HG03103 (cell line): Measurements from ENCODE around the gene SYNJ2.

ENCODE experiments used
- ATAC-seq: cut with Tn5 transposase; IDR thresholded peaks from one replicate; pipeline ENCODE4 v1.9.1; 2021; ENCODE audit warnings: low read depth; ENCODE audit not compliant: unreplicated experiment

SYNJ2 gene

DNA sequence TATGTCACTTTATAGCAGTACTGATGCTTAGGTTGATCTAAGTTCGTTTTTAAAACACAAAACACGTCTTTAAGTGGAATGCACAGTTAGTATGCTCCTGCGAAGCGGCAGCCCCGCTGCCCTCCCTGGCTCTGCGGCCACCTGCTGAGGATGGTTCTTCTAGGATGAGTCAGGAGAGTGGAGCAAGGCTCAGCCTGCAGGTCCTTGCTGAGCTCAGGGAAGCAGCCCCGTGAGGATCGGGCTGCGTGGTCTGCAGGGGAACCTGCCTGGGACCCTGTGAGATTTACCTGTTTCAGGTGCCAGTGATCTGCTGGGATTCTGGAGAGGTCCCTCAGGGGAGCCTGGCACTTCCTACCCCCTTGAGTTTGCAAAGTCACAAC, 57.5 kb downstream of the SYNJ2 start:
- no peak for ATAC-seq

DNA sequence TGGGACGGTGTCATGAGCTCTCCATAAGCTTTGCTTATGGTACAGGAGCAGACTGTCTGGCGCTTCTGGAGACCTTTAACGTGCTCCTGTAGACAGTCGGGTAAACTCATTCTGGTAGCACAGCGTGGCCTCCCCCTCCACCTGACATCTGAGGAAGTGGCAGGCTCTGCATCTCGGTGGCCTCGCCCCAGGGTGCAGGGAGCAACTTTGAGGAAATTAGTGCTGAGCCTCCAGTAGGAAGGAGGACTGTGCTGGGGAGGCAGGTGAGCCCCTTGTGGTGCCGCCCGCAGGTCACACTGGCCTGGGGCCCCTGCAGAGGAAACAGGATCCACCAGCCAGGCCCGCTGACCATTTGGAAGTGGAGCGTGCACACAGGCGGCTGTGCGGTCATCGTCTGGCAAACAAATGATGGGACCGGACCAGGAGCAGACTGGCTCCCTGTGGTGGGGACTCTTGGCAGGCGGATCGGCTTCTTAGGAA, 57.9 kb downstream of the SYNJ2 start:
- ATAC-seq: no peak

DNA sequence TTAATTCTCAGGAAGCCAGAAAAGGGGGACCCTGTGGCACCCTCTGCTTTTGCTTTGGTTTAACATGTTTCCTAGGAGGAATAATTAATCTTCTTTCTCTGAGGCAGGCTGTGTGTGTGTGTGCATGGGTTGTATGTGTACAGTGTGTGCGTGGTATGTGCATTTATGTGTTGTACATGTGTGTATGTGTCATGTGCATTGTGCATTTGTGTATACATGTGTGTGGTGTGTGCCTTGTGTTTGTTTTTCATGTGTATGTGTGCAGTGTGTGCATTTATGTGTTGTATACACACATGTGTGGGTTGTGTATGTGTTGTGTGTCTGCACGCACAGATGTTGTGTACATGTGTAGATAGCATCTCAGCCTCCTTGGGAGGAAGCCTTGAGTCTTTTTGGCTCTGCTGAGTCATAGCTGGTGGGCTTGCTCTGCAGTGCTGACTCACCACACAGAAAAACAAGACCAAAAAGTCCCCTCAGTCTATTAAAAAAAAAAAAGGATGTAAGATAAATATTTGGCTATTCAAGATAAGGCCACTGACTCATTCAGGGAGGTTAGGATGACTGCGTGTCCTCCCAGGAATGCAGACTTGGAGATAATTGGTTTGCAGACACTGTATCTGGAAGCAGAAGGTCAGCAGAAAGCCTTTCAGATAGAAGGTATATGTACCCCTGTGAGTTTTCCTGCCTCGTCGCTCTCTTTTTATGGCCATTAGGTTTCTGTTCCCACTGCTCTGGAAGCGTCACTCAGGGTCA, 58.6 kb downstream of the SYNJ2 start:
- no peak for ATAC-seq

DNA sequence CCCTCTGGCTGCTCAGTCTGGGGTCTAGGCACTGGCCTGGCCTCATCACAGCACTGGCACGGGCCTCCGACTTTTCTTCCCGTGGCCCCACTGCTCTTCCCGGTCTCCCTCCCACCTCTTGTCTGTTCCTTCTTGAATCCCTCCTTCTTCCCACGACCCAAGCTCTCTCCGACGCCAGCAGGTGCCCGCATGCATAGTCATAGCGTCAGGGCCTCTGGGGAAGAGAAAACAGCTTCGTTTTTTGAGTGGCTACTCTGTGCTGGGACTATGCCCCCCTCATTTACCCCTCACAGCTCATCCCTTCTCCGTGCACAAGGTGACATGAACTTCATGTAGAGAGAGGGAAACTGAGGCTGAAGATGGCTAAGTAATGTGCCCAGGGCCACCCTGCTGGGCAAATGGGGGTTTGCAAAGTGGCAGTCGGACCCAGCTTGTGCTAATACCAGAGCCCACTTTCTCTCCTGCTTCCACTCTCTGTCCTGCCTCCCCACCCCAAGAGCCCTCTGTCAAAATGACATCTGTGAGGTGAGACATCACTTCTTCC, 59.2 kb downstream of the SYNJ2 start:
- no peak for ATAC-seq

DNA sequence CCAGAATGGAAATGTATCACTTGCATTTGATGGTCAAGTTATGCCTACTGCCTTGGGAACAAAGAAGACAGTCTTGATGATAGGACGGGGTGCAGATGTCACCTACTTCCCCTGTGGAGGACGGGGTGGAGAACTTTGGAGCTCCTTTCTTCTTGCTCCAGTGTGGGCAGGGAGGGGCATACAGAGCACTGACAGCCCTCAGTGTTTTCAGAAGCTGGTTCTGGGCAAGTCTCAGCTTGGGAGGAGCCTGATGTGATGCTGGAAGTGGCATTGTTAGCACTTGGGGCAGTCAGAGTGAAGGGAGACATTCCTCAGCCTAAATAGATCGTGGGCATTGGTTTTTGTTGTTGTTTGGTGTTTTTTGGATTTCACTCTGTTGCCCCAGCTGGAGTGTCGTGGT, 59.7 kb downstream of the SYNJ2 start:
- ATAC-seq: no peak

DNA sequence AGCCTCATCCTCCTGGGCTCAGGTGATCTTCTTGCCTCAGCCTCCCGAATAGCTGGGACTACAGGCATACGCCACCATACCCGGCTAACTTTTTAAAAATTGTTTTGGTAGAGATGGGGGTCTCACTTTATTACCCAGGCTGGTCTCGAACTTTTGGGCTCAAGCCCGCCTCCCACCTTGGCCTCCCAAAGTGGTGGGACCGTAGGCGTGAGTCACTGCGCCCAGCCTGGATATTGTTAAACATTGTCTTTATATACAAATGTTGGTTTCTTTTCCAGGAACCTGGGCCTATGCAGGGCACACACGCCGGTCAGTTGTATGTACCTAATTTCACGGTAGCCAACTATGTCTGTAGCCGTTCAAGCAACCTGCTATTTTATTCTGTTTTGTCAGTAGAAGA, 60.1 kb downstream of the SYNJ2 start:
- ATAC-seq: no peak

DNA sequence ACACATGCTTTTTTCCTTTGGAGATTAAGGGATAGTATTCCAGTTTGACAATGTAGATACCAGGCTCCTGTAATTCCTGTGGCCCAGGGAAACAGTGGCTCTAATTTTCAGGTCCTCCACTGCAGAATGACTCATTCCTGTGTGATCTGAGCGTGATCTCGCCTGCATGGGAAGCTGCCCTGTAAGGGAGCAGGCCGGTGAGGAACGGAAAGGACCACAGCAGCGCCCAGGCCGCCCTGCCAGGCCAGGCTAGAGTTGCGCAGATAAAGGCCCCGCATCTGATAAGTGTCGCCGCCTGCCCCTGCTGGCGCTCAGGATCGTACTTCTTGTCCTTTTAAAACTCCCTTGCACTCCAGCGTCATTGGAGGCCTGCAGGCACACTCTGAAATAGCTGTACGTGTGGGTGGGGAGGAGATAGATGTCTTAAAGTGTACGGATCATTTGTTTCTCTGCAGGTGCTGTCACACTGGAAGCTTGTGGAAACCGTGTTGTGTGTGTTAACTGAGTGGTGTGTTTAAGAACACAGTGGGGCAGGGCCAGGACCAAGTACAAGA, 60.7 kb downstream of the SYNJ2 start:
- no peak for ATAC-seq

DNA sequence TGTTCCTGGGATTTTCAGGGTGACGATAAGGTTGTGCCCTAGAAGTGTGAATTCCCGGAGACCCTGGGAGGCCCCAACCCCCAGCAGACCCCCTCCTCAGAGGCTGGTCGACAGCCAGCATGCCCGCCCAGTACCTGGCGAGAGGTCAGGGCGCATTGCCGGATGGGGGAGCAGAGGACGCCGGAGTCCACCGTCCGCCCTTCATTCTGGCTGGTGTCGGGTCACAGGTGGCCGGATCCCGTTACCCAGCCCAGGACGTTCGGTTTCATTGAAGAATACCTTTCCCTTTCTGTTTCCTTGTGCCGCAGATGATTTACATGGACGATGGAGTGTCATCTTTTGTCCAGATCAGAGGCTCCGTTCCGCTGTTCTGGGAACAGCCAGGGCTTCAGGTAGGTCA, 61.3 kb downstream of the SYNJ2 start:
- ATAC-seq: no peak

DNA sequence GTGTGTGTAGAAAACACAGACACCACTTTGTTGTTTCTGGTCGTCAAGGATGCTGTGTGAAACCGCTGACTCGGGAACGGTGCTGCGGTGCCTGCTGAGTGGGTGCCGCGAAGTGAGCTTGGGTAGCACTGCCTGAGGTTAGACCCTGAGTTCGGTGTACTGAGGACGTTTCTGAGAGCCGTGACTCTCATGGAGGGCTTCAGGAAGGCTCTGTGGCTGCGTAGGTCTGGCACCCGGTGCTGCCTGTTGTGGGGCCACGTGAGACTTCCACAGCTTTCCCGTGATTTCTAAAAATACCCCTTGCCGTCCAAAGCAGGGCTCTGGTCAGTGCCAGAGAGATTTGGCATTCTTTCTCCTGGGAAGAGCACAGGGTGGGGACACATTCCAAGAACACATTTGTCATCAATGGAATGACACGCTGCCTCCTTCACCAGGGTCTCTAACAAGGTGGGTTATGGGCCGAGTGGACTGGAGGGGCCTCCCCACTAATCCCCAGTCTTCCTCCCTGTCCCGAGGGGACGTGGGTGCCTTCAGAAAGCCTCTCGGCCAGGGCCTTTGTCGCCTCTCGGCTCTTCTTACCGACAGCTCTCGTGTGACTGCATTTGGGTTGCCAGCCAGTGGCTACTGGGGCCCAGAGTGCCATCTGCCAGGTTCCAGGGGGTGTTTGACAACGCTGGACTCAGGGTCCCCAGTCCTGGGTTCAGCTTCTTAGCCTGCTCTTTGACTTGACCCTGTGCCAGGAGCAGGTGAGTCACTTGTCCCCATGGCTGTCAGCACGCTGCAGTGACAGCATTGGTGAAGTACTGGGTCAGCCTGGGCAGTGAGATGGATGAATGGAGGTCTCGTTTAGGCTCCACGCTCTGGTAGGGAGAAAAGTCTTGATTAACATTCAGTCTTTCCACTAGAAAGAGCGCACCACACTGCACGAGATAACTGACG, 62.2 kb downstream of the SYNJ2 start:
- no peak for ATAC-seq

DNA sequence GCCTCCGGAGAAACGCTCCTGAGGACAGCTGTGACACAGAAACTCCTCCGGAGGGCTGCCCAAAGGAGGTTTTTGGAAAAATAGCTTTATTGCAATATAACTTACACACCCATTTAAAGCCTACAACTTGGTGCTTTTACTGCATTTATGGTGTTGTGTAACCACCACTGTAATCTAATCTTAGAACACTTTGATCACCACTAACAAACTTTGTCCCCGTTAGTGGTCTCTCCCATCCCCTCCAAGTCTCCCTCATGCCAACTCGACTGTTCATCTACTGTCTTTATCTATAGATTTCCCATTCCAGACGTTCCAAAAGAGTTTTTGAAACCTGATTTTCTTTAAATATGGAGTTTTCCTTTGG, 62.8 kb downstream of the SYNJ2 start:
- no peak for ATAC-seq

DNA sequence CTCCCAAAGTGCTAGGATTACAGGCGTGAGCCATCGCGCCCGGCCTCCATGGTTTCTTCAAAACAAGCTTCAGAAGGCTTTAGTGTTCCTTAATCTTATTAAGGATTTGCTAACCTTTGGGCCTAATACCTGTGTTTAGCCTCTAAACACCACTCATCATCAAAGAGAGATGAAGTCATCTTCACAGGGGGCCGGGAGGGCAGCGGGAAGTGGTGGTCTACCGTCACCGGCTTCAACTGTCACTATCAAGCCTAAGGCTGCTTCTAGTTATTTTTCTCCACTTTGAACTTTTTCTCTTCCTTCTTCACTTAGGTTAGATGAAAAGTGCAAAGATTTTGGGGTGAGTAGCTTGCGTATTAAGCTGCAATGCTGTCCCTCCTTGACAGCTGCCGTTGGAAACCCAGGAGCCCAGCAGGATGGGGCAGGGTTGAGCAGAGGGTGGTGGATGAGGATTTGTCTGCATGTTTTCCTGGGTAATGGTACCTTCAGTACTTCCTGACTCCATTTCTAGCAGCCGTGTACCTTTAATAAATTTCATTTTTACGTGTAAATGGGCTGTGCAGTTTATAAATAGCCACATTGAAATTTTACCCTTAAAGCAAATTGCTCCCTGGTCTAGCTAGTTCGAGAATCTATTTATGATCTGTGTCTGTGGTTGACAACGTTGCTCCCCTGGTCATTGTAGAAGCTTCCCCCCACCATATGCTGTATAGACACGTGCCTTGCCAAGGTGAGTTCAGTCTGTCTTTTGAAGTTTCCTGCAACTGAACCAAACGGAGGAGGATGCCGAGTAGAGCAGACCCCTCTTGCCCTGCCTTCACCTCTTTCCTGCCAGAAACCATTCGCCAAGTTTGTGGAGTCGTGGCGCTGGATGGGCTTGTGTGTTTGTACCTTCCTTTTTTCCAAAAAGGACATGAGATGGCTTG, 64.8 kb downstream of the SYNJ2 start:
- no peak for ATAC-seq

DNA sequence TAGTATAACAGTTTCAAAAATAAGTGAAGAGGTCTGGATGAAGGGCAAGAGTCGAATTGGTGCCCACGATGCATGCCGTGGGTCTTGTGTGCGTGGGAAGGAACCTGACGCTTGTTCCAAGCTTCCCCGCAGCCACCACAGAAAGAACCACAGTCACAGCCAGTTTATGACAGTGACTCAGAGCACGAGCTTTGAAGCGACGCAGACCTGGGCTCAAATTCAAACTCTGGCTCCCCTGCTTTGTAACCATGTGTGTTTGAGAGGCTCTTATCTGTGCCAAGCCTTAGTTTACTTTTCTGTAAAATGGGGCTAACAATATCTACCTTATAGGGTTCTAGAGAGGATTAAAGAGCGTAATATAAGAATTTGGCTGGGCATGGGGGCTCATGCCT, 65.5 kb downstream of the SYNJ2 start:
- ATAC-seq: no peak

DNA sequence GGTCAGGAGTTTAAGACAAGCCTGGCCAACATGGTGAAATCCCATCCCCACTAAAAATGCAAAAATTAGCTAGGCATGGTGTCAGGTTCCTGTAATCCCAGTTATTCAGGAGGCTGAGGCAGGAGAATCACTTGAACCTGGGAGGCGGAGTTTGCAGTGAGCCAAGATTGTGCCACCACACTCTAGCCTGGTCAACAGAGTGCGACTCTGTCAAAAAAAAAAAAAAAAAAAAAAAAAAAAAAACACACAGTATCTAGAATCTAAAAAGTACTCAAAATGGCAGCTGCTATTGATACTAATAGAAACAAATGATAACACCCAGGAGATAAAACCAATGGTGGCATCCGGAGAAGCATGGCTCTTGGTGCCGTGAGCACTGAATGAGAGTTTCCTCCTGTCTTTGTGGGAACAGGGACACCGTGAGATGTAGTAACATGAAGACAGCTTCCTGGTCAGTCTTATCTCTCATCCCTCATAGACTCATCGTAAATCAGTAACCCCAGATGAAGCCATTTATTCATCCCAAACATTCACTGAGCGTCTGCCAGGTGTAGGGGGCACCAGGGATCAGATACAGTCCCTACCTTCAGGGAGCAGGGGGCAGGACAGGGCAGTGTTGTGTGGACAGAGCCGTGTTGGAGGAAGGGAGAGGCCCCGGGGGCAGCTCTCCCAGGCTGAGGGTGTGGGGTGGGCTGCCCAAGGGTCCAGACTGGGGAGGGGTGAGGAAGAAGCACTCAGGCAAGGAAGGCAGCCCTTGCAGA, 66.1 kb downstream of the SYNJ2 start:
- ATAC-seq: no peak

DNA sequence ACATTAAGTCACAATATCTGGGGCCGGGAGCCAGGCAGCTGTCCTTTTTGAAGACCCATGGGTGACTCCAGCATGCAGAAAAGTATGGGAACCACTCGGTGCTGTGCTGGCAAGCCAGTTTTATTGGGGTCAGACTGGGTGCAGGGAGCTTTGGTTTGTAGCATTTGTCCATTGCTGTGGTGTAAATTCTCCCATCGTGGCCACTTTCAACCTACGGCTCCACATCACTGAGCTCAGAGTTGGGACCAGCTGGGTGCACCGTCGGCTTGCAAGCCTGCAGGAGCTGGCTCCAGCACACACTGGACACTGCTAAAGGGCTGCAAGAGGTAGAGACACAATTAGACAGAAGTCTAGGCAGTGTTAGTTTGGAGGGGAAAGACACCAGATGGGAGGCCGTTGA, 66.9 kb downstream of the SYNJ2 start:
- ATAC-seq: no peak

DNA sequence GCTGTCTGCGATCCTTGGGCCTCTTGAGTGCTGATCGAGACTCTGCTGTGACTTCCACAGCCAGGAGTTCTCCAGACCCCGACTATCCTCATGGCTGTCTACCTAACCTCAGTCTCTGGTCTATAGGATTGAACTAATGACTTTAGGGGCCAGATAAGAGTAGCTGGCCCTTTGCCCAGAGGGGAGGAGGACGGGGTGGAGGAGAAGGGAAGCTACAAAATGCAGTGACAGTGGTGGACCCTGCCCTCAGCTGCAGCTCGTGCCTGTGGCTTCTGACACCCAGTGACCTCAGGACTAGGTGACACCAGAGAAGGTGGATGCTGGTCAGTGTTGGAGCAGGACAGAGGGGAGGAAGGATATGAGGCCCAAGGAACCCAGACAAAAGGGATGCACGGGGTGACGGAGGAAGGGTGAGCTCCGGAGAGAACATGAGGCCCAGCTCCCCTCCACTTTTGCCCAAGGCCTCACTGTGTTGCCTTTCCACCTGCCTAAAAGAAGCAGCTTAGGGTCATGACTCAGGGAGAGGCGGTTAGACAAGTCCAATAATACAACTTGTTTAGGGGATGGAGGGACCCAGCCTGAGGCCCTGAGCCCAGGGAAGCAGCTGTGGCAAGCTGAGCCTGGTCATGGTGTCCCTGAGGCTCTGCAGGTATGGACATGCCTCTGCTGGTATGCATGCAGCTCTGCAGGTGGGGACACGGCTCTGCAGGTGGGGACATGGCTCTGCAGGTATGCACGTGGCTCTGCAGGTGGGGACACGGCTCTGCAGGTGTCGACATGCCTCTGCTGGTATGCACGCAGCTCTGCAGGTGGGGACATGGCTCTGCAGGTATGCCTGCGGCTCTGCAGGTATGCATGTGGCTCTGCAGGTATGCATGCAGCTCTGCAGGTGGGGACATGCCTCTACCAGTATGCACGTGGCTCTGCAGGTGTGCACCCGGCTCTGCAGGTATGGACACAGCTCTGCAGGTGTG, 67.7 kb downstream of the SYNJ2 start:
- no peak for ATAC-seq

DNA sequence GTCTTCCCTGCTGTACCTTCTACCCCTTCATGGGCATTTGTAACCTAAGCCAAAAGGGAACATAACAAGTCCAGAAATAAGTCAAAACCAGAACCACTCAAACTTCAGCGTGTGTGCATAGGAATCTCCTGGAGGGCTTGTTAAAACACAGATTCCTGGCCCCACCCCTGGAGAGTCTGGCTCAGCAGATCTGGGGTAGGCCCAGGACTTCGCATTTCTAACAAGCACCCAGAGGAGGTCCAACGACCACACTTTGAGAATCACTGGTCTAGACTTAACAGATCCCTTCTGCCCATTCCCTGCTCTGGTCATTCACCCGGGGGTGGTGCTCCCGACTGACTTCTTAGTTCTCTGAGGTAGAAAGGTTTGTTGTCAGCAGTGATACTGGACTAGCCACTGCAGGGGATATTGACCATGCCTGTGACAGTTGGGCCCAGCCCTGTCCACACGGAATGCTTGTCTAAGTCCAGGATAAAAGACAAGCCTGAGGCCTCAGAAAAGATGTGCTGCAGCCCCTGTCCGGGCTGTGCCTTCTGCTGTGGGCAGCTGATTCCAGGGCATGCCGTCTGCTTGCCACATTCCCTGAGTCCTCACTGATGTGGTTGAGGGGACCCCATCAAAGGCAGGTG, 68.6 kb downstream of the SYNJ2 start:
- ATAC-seq: no peak

DNA sequence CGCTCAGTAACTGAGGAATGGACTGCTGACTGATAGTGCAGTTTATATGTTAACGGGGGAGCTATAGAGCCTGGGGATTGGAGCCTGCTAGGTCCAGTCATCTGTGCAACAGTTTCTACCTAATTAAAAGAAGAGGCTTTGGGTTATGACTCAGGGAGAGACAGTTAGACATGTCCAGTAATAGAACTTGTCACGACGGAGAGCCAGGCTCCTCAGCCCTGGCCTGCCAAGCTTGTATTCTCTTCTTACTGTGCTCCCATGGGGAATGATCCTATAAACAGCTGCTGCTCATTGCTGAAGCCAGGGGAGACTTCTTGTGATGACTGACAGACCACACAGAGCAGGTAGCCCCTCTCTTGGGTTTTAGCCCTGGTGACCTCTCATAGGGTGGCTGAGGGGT, 69.3 kb downstream of the SYNJ2 start:
- no peak for ATAC-seq

DNA sequence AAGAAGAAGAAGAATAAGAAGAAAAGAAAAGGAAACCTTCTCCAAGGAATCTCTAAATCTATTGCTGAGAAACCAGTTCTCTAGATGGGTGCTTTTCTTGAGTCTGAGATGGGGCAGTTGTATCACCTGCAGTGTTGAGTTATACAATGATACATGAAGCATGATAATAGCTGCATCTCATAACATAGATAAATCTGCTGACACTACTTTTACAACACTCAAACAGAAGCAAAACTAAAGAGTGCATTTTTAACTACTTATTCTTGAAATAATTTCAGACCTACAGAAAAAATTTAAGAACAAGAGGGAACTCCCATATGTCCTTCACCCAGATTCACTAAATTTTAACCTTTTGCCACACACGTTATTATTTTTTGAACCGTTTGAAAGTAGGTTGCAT, 70.3 kb downstream of the SYNJ2 start:
- no peak for ATAC-seq
